Activated naive CD4-positive, alpha-beta T cell treated with anti-CD3 and anti-CD28 coated beads, Interleukin-2, amount 50 U/mL, for 72 hours (primary cell): ENCODE measurements around the gene PSMA5. TPM values are rescaled to one million over a fixed set of nuclear protein-coding genes. Genes with fewer than 3 reads are reported as not detected.
"Not testable (repeated sequence)": the region's sequence is repeated elsewhere in the genome, so short reads cannot be mapped to it uniquely, and the experiment has no call there.

Experiments used
- ATAC-seq, 2 donors: fragments of 150-1000 bp; cut with Tn5 transposase; 2 replicates each; pipeline ENCODE4 v1.10.0; 2021; ENCODE audit warnings: mild to moderate bottlenecking in 2 of 2, moderate library complexity in 2 of 2
- DNase-seq, 2 donors: peaks; one replicate each; pipeline ENCODE4 v3.0.0; 2021 to 2022; ENCODE audit warnings: low spot score in 2 of 2
- H3K27ac Mint-ChIP-seq, 2 donors: one replicate each; pipeline ENCODE4 v1.8.0; 2022; ENCODE audit warnings: mild to moderate bottlenecking in 2 of 2, mixed read lengths in 2 of 2
- H3K36me3 Mint-ChIP-seq, 2 donors: one replicate each; pipeline ENCODE4 v1.8.0; 2022; ENCODE audit warnings: mixed read lengths in 2 of 2
- H3K9me3 Mint-ChIP-seq, 2 donors: one replicate each; pipeline ENCODE4 v1.8.0; 2022; ENCODE audit warnings: mixed read lengths in 2 of 2
- total RNA-seq, 2 donors: library from RNA; stranded (reverse); gene quantifications; one replicate each; pipeline ENCODE4 v1.2.3, GENCODE V29; 2022

PSMA5 gene
- total RNA-seq, 2 donors from 2014 or later = 185 to 189 TPM

DNA sequence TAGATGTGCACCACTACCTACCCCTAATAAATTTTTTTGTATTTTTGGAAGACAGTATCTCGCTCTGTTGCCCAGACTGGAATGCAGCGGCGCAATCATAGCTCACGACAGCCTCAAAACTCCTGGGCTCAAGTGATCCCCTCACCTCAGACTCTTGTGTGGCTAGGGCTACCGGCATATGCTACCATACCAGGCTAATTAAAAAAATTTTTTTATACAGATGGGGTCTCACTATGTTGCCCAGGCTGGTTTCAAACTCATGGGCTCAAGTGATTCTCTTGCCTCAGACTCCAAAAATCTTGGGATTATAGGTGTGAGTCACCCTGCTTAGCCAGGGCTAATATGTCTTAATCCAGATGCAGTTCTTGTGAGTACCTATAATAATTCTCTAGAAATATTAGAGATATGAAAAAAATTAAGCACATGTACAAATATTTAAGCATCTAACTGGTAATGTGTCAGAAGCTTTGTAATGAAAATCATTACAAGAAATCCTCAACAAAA is 38.0 kb downstream of the PSMA5 start:
- DNase-seq (no peak), ATAC-seq (no peak)
- Mint-ChIP-seq H3K27ac (no peak overlapping the region), H3K36me3 (no peaks in the 10 kb centered on the region), H3K9me3 (no peaks in the 10 kb centered on the region)

DNA sequence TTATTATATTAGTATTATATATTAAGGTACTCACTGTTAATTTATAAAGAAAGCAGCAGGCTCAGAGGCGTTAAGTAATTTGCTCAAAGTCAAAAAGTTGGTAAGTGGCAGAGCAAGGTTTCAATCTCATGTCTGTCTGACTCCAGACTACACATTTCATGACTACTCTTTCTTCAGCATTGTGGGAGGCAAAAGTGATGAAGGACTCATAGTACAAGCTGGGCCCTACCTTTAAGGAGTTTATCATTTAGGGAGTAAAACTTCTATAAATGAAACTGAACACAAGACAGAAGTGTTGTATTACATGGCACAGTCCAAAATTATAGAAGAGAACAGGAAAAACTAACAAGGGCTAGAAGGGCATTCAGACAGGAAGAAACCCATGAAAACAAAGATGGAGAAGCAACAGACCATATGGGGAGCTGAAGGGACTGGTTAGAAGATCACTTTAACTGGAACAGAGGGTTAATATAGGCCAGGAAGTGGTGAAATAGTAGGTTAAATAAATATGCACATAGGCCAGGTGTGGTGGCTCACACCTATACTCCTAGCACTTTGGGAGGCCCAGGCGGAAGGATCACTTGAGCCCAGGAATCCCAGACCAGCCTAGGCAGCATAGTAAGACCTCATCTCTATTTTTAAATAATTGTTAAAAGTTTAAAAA is 40.1 kb downstream of the PSMA5 start:
- H3K9me3 Mint-ChIP-seq = no peaks in the 10 kb centered on the region
- no peak overlapping the region for H3K27ac Mint-ChIP-seq
- ATAC-seq = peak in 1 of 2 donors; percentile 89
- DNase-seq = no peak
- no peaks in the 10 kb centered on the region for H3K36me3 Mint-ChIP-seq

DNA sequence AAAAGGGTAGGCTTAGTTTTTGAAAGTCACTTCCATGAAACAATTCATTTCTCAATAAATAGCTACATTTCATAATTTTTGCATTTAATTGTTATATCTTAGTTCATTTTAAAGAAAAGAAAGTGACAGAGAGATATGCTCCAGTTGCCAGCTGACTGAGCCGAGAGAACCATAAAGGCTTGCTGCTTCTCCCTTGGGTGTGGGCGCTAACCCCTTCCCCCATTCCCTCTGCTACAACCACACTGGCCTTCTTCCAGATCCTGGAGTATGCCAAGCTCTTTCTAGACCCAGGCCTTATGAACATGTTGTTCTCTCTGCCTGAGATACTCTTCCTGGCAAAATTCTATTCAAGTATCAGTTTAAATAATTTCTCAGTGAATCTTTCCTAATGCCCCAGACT is 40.8 kb downstream of the PSMA5 start:
- ATAC-seq = no peak
- Mint-ChIP-seq H3K27ac (no peak overlapping the region), H3K36me3 (no peaks in the 10 kb centered on the region), H3K9me3 (no peaks in the 10 kb centered on the region)
- no peak for DNase-seq

GRCh38 chr1:109383854-109384253 is 42.4 kb downstream of the PSMA5 start:
- no peak overlapping the region for H3K27ac Mint-ChIP-seq

DNA sequence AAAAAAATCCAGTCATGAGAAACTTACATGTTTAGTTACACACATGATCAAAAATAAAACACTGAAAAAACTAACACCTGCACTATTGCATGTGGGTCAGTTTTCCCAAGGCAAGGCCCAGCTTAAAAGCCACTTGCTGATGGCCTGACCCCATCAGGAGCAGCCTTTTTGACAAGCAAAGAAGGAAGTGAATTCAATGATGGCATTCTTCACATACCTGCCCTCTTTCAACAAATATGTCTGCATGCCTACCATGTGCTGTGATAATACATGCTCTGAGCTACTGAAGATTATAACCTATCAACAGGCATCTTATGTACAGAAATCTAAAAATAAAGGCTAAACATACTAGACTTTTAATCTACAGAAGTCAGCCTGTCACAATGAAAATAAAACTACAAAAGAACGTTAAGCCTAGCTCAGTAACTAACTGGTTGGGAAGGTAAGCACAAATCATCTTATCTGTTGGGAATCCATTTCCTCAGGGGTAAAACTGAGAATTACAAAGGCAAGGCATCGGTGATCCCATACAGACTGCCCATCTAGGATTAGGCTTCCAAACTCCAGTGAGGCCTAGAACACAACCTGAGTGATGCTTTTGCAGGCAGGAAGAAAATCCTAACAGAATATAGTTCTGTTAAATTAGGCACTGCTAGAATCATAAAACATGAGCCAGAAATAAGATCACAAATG is 43.0 kb downstream of the PSMA5 start:
- H3K36me3 Mint-ChIP-seq = no peaks in the 10 kb centered on the region
- DNase-seq = no peak
- H3K9me3 Mint-ChIP-seq = no peaks in the 10 kb centered on the region
- ATAC-seq = no peak
- H3K27ac Mint-ChIP-seq = no peak overlapping the region

More at GRCh38 chr1:109383854-109384253, 42.4 kb downstream of the PSMA5 start:
- no peaks in the 10 kb centered on the region for H3K9me3 Mint-ChIP-seq
- no peak for ATAC-seq
- DNase-seq = no peak
- no peaks in the 10 kb centered on the region for H3K36me3 Mint-ChIP-seq

DNA sequence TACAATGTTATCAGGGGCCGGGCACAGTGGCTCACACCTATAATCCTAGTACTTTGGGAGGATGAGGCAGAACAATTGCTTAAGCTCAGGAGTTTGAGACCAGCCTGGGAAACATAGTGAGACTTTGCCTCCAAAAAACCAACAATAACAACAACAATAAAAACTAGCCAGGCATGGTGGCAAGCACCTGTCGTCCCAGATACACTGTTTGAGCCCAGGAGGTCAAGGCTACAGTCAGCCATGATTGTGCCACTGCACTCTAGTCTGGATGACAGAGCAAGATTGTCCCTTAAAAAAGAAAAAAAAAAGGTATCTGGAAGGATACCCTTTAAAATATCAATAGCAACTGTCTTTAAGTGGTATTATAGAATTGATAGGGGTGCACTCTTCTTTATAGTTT is 44.7 kb downstream of the PSMA5 start:
- no peaks in the 10 kb centered on the region for H3K9me3 Mint-ChIP-seq
- no peak overlapping the region for H3K27ac Mint-ChIP-seq
- ATAC-seq (no peak), DNase-seq (no peak)
- no peaks in the 10 kb centered on the region for H3K36me3 Mint-ChIP-seq

- ATAC-seq (no peak), DNase-seq (no peak)
- H3K36me3 Mint-ChIP-seq = no peaks in the 10 kb centered on the region
- no peak overlapping the region for H3K27ac Mint-ChIP-seq
- no peaks in the 10 kb centered on the region for H3K9me3 Mint-ChIP-seq
Observed at GRCh38 chr1:109379907-109380306, 46.3 kb downstream of the PSMA5 start.

DNA sequence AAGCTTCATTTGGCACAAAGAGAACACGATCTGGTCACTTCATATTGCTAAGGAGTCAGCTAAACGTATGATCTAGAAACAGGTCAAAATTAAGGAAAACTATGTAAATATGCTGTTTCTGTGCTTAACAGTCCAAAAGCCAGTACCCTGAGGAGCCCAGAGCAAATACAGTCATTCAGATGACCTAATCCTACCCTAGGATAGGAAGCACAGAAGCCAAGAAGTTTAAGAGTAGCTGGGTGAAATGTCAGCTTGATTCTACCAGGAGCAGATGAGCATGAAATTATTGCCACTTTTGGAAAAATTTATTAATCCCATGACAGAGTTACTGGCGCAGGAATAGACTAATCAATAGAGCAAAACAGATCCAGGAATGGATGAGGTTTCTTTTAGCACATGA is 46.8 kb downstream of the PSMA5 start:
- DNase-seq = no peak
- ATAC-seq = no peak
- no peaks in the 10 kb centered on the region for H3K9me3 Mint-ChIP-seq
- H3K27ac Mint-ChIP-seq = no peak overlapping the region
- no peaks in the 10 kb centered on the region for H3K36me3 Mint-ChIP-seq

DNA sequence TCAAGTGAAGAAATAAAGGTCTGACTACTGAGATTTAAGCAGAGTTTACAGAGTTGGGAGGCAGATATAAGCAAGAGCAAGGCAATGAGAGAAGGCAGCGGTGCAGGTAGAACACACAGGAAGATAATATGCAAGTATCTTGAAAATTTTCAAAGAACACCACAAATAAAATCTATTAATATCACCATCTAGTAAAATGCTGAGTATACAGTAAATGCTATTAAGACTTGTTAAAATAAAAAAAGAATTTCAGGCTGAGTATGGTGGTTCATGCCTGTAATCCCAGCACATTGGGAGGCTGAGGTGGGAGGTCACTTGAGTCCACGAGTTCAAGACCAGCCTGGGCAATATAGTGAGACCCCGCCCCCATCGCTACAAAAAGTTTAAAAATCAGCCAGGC is 48.5 kb downstream of the PSMA5 start:
- H3K27ac Mint-ChIP-seq = no peak overlapping the region
- H3K36me3 Mint-ChIP-seq = no peaks in the 10 kb centered on the region
- H3K9me3 Mint-ChIP-seq = no peaks in the 10 kb centered on the region
- DNase-seq (no peak), ATAC-seq (no peak)

GRCh38 chr1:109373696-109374095 is 52.6 kb downstream of the PSMA5 start:
- not testable (repeated sequence) for H3K9me3 Mint-ChIP-seq, DNase-seq, H3K36me3 Mint-ChIP-seq, ATAC-seq, H3K27ac Mint-ChIP-seq

- Mint-ChIP-seq H3K27ac (no peak overlapping the region), H3K9me3 (no peaks in the 10 kb centered on the region), H3K36me3 (no peaks in the 10 kb centered on the region)
- ATAC-seq (no peak), DNase-seq (no peak)
Observed at GRCh38 chr1:109373126-109373525, 53.1 kb downstream of the PSMA5 start.

DNA sequence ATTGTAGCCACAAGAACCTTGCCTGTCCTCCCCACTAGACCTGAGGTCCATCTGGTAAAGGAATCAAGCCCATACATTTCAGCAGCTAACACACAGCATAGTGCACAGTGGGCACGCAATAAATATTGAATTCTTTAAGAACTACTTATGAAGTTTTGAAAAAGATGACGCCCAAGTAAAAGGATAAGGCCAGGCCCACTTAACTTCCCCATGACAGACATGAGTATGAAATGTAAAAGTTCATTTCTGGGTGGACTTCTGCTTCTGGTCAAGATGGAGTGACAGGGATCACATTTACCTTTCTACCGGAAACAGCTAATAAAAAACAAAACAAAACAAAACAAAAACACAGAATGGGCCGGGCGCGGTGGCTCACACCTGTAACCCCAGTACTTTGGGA is 54.0 kb downstream of the PSMA5 start:
- no peaks in the 10 kb centered on the region for H3K9me3 Mint-ChIP-seq
- no peaks in the 10 kb centered on the region for H3K36me3 Mint-ChIP-seq
- H3K27ac Mint-ChIP-seq = no peak overlapping the region
- no peak for DNase-seq
- no peak for ATAC-seq

GRCh38 chr1:109371341-109371739 is 54.9 kb downstream of the PSMA5 start:
- peak overlapping the region; percentile 17 to 46 for H3K27ac Mint-ChIP-seq
- no peak for DNase-seq

DNA sequence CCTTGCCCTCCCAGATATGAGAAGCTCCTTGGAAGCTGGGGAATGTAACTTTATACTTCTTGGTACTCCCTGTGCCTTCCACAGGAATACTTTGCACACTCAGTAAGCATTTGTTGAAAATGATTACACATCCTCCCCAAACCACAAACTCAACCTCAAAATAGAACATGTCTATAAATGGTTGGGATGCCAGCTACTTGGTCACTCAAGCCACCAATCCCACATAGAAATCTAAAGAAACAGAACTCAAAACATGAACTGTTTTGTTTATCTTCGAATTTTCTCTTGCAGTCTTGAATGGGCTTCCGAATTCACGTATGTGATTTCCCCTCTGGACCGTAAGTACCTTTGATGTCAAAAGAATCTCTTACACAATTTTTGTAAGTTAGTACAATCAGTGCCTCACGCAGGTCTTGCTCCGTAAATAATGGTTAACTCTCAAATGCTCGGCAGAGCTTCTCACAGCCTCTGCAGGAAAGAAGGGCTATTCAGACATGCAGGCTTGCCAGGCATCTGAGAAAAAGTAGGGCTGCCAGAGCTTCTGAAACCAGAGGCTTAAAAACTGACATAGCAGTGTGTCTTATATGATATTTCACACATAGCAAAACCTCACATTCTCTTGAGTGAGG is 55.4 kb downstream of the PSMA5 start:
- DNase-seq = no peak
- peak in 1 of 2 donors; percentile 47 for ATAC-seq

More at GRCh38 chr1:109371341-109371739, 54.9 kb downstream of the PSMA5 start:
- ATAC-seq = peak; percentile 83 to 85
- Mint-ChIP-seq H3K36me3 (no peaks in the 10 kb centered on the region), H3K9me3 (no peaks in the 10 kb centered on the region)

DNA sequence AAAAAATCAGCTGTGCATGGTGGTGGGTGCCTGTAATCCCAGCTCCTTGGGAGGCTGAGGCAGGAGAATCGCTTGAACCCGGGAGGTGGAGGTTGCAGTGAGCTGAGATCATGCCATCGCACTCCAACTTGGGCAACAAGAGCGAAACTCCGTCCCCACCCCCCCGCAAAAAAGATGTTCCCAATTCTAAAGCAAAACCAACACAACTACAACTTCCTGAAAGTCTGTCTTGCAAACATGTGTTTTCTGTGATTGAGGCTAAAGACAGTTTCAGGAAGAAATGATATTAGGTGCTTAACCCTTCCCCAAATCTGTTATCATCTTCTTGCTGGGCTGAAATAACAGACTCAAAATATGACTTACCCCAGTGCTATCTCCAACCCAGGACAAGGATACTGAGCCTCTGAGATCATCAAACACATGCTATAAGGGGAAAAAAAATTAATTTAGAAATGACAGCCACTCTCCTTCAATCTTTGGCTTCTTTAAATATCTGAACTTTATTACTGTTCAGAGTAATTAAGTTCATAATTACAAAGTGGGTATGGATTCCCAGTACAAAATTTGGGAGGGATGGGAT is 57.0 kb downstream of the PSMA5 start:
- Mint-ChIP-seq H3K27ac (no peak overlapping the region), H3K9me3 (no peaks in the 10 kb centered on the region), H3K36me3 (no peaks in the 10 kb centered on the region)
- no peak for ATAC-seq
- DNase-seq = no peak

More for the DNA sequence above, 55.4 kb downstream of the PSMA5 start:
- peak overlapping the region; percentile 17 to 46 for H3K27ac Mint-ChIP-seq
- no peaks in the 10 kb centered on the region for H3K36me3 Mint-ChIP-seq
- H3K9me3 Mint-ChIP-seq = no peaks in the 10 kb centered on the region

DNA sequence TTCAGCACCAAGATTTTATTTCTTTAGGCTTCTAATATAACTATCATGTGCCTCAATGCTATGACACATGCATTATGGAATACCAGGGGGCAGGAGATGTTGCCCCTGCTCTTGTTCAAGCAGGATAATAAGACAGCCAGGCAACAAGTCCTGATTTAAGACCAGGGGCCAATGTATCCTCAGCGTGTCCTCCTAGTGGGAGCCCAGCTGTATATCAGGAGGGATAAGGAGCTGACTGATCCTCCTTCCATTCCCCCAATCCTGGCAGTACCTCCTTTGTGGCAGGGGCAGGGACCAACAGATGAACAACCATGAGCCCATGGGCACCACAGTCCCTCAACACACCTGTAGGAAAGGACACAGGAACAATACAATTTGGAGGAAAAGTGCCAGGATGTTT is 57.8 kb downstream of the PSMA5 start:
- no peaks in the 10 kb centered on the region for H3K36me3 Mint-ChIP-seq
- no peak for ATAC-seq
- no peak for DNase-seq
- H3K27ac Mint-ChIP-seq = no peak overlapping the region
- no peaks in the 10 kb centered on the region for H3K9me3 Mint-ChIP-seq

- ATAC-seq (no peak), DNase-seq (no peak)
- H3K27ac Mint-ChIP-seq = no peak overlapping the region
- no peaks in the 10 kb centered on the region for H3K36me3 Mint-ChIP-seq
- no peaks in the 10 kb centered on the region for H3K9me3 Mint-ChIP-seq
Observed at GRCh38 chr1:109367626-109368025, 58.6 kb downstream of the PSMA5 start.
